Trophoblast cell (in vitro differentiated cells and primary cell): Measurements from ENCODE around the gene FOXL1.

ENCODE experiments used
- DNase-seq, 2 donors: peaks; one replicate each; pipeline ENCODE4 v3.0.0-alpha.2; 2016
- H2AFZ ChIP-seq: 2 replicates; pipeline ENCODE4 v1.6.1; 2013; ENCODE audit warnings: low read length, moderate library complexity, mild to moderate bottlenecking; ENCODE audit not compliant: insufficient read depth, poor library complexity
- H2AK5ac ChIP-seq: 2 replicates; pipeline ENCODE4 v1.6.1; 2013; ENCODE audit warnings: mild to moderate bottlenecking, low read length
- H2BK120ac ChIP-seq: 2 replicates; pipeline ENCODE4 v1.6.1; 2013; ENCODE audit warnings: low read length, mild to moderate bottlenecking, moderate library complexity; ENCODE audit not compliant: insufficient read depth, poor library complexity
- H2BK12ac ChIP-seq: 2 replicates; pipeline ENCODE4 v1.6.1; 2013; ENCODE audit warnings: mild to moderate bottlenecking, low read length, moderate library complexity
- H2BK5ac ChIP-seq: 2 replicates; pipeline ENCODE4 v1.6.1; 2013; ENCODE audit warnings: low read length, low read depth, moderate library complexity, mild to moderate bottlenecking; ENCODE audit not compliant: poor library complexity
- H3K14ac ChIP-seq: 2 replicates; pipeline ENCODE4 v1.6.1; 2013; ENCODE audit warnings: mild to moderate bottlenecking, low read length
- H3K18ac ChIP-seq: 2 replicates; pipeline ENCODE4 v1.6.1; 2013; ENCODE audit warnings: mild to moderate bottlenecking, low read length
- H3K23ac ChIP-seq: 2 replicates; pipeline ENCODE4 v1.6.1; 2013; ENCODE audit warnings: low read length
- H3K27ac ChIP-seq: 2 replicates; pipeline ENCODE4 v1.5.1; 2013; ENCODE audit warnings: low read depth, mild to moderate bottlenecking, inconsistent platforms, low read length, moderate library complexity
- H3K27me3 ChIP-seq: 2 replicates; pipeline ENCODE4 v1.6.1; 2013; ENCODE audit warnings: inconsistent platforms, mild to moderate bottlenecking, low read length, moderate library complexity; ENCODE audit not compliant: insufficient read depth
- H3K36me3 ChIP-seq, 2 experiments: 1 replicate in 1 of 2; 2 replicates in 1 of 2; pipeline ENCODE4 v1.6.1; 2013; ENCODE audit warnings: low read length in 2 of 2, mild to moderate bottlenecking in 2 of 2, moderate library complexity in 1 of 2; ENCODE audit not compliant: insufficient read depth in 2 of 2, control insufficient read depth in 1 of 2
- H3K4ac ChIP-seq: 2 replicates; pipeline ENCODE4 v1.6.1; 2013; ENCODE audit warnings: low read depth, mild to moderate bottlenecking, low read length, moderate library complexity
- H3K4me1 ChIP-seq, 2 experiments: 1 replicate in 1 of 2; 2 replicates in 1 of 2; pipeline ENCODE4 v1.6.1; 2013; ENCODE audit warnings: low read length in 2 of 2, mild to moderate bottlenecking in 2 of 2, moderate library complexity in 1 of 2; ENCODE audit not compliant: insufficient read depth in 2 of 2, control insufficient read depth in 1 of 2
- H3K4me2 ChIP-seq: 2 replicates; pipeline ENCODE4 v1.6.1; 2013; ENCODE audit warnings: inconsistent platforms, mild to moderate bottlenecking, low read length, moderate library complexity
- H3K4me3 ChIP-seq: 2 replicates; pipeline ENCODE4 v1.5.1; 2013; ENCODE audit warnings: mild to moderate bottlenecking, low read depth, low read length, inconsistent platforms
- H3K79me1 ChIP-seq: one replicate; pipeline ENCODE4 v1.6.1; 2013; ENCODE audit warnings: low read length
- H3K79me2 ChIP-seq: 2 replicates; pipeline ENCODE4 v1.6.1; 2013; ENCODE audit warnings: low read length, mild to moderate bottlenecking; ENCODE audit not compliant: control insufficient read depth, insufficient read depth, poor library complexity
- H3K9ac ChIP-seq: 2 replicates; pipeline ENCODE4 v1.6.1; 2013; ENCODE audit warnings: mild to moderate bottlenecking, low read length
- H3K9me3 ChIP-seq: 2 replicates; pipeline ENCODE4 v1.6.1; 2013; ENCODE audit warnings: low read depth, mild to moderate bottlenecking, control low read depth, inconsistent platforms, low read length; ENCODE audit not compliant: insufficient read depth
- H4K12ac ChIP-seq: 2 replicates; pipeline ENCODE4 v1.6.1; 2013; ENCODE audit warnings: low read depth, mild to moderate bottlenecking, low read length, moderate library complexity
- H4K8ac ChIP-seq: 2 replicates; pipeline ENCODE4 v1.6.1; 2013; ENCODE audit warnings: low read depth, mild to moderate bottlenecking, low read length, moderate library complexity
- H4K91ac ChIP-seq: one replicate; pipeline ENCODE4 v1.6.1; 2013; ENCODE audit warnings: low read depth, mild to moderate bottlenecking, low read length, moderate library complexity
- WGBS: extraction: QIAGEN DNeasy Blood & Tissue Kit; methylation state at CpG from one replicate; pipeline ENCODE4 v1.1.7; 2013; ENCODE audit warnings: missing lambda C conversion rate; ENCODE audit not compliant: insufficient read length, insufficient coverage; ENCODE audit errors: extremely low coverage; 5-methylcytosine and 5-hydroxymethylcytosine counted together

Gene FOXL1

GRCh38 chr16:86565181-86565631, 13.1 kb upstream of the FOXL1 start:
- no peaks in the 10 kb centered on the region for H3K36me3 ChIP-seq
- no peaks in the 10 kb centered on the region for H3K79me2 ChIP-seq
- no peak overlapping the region for H3K9ac ChIP-seq
- H4K91ac ChIP-seq = no peak overlapping the region
- H2BK5ac ChIP-seq = no peak overlapping the region
- no peak overlapping the region for H3K4ac ChIP-seq
- peaks cover 3% of the 10 kb centered on the region for H3K9me3 ChIP-seq
- WGBS = no CpG with 5 or more reads among the region's 16 CpGs
- H3K14ac ChIP-seq = no peak overlapping the region
- DNase-seq = no peak
- H3K4me3 ChIP-seq = no peak overlapping the region
- H3K18ac ChIP-seq = no peak overlapping the region
- no peaks in the 10 kb centered on the region for H3K79me1 ChIP-seq
- H3K27me3 ChIP-seq = peaks cover 54% of the 10 kb centered on the region
- no peak overlapping the region for H2AK5ac ChIP-seq
- H2BK12ac ChIP-seq = no peak overlapping the region
- no peak overlapping the region for H2AFZ ChIP-seq
- H3K4me2 ChIP-seq = no peak overlapping the region
- H2BK120ac ChIP-seq = no peak overlapping the region
- no peak overlapping the region for H4K12ac ChIP-seq
- H3K27ac ChIP-seq = no peak overlapping the region
- peaks cover 0 to 4% of the 10 kb centered on the region in 2 experiments for H3K4me1 ChIP-seq
- H4K8ac ChIP-seq = no peak overlapping the region
- peak overlapping the region; percentile 80 for H3K23ac ChIP-seq

- peaks cover 60% of the 10 kb centered on the region for H3K27me3 ChIP-seq
- H3K14ac ChIP-seq = no peak overlapping the region
- no peak overlapping the region for H2BK120ac ChIP-seq
- no peak overlapping the region for H3K18ac ChIP-seq
- WGBS = no CpG with 5 or more reads among the region's 53 CpGs
- H3K9ac ChIP-seq = no peak overlapping the region
- H3K27ac ChIP-seq = no peak overlapping the region
- H3K4me1 ChIP-seq = peaks cover 0 to 4% of the 10 kb centered on the region in 2 experiments
- no peak overlapping the region for H3K4me2 ChIP-seq
- H3K4me3 ChIP-seq = peak overlapping the region; percentile 24
- H2AK5ac ChIP-seq = no peak overlapping the region
- peaks cover 3% of the 10 kb centered on the region for H3K9me3 ChIP-seq
- no peaks in the 10 kb centered on the region for H3K79me1 ChIP-seq
- DNase-seq = no peak
- no peak overlapping the region for H4K8ac ChIP-seq
- H3K23ac ChIP-seq = peak overlapping the region; percentile 67
- no peaks in the 10 kb centered on the region for H3K36me3 ChIP-seq
- H3K4ac ChIP-seq = no peak overlapping the region
- no peaks in the 10 kb centered on the region for H3K79me2 ChIP-seq
- no peak overlapping the region for H2BK12ac ChIP-seq
- no peak overlapping the region for H2AFZ ChIP-seq
- H4K12ac ChIP-seq = no peak overlapping the region
- no peak overlapping the region for H2BK5ac ChIP-seq
- no peak overlapping the region for H4K91ac ChIP-seq
Observed at GRCh38 chr16:86565644-86566511, 12.5 kb upstream of the FOXL1 start.

- H3K18ac ChIP-seq = no peak within 1 kb of the TSS
- peaks cover 2% of the 10 kb centered on the region for H3K9me3 ChIP-seq
- H3K9ac ChIP-seq = peak within 1 kb of the TSS; percentile 49
- no peak within 1 kb of the TSS for H2BK5ac ChIP-seq
- no peak within 1 kb of the TSS for H2AFZ ChIP-seq
- no peaks in the 10 kb centered on the region for H3K79me2 ChIP-seq
- H3K14ac ChIP-seq = no peak within 1 kb of the TSS
- H3K23ac ChIP-seq = peak within 1 kb of the TSS; percentile 67
- WGBS = no CpG with 5 or more reads among the region's 30 CpGs
- no peaks in the 10 kb centered on the region for H3K79me1 ChIP-seq
- H3K4ac ChIP-seq = no peak within 1 kb of the TSS
- no peak within 1 kb of the TSS for H2BK12ac ChIP-seq
- no peak within 1 kb of the TSS for H2AK5ac ChIP-seq
- no peak within 1 kb of the TSS for H3K27ac ChIP-seq
- DNase-seq = peak in 1 of 2 donors; percentile 54
- H3K4me3 ChIP-seq = peak within 1 kb of the TSS; percentile 59
- no peak within 1 kb of the TSS for H4K12ac ChIP-seq
- no peaks in the 10 kb centered on the region for H3K36me3 ChIP-seq
- no peak within 1 kb of the TSS for H4K91ac ChIP-seq
- H2BK120ac ChIP-seq = no peak within 1 kb of the TSS
- H3K4me1 ChIP-seq = peaks cover 0 to 4% of the 10 kb centered on the region in 2 experiments
- H3K27me3 ChIP-seq = peaks cover 67% of the 10 kb centered on the region
- H3K4me2 ChIP-seq = peak within 1 kb of the TSS; percentile 83
- H4K8ac ChIP-seq = no peak within 1 kb of the TSS
Observed at GRCh38 chr16:86566601-86566965, 11.8 kb upstream of the FOXL1 start, which contains the start of gene FOXC2. FOXC2 (plus strand) TSS chr16:86566829; CDS start chr16:86567336, 507 bp downstream.

GRCh38 chr16:86566966-86567700, 11.2 kb upstream of the FOXL1 start:
- Histone ChIP-seq H3K18ac (no peak overlapping the region), H3K4ac (no peak overlapping the region), H3K27me3 (peaks cover 68% of the 10 kb centered on the region), H3K4me3 (peak overlapping the region; percentile 59), H2AK5ac (no peak overlapping the region), H3K79me1 (no peaks in the 10 kb centered on the region), H3K27ac (no peak overlapping the region), H4K12ac (no peak overlapping the region), H3K9me3 (peaks cover 3% of the 10 kb centered on the region), H3K14ac (no peak overlapping the region), H4K8ac (no peak overlapping the region), H2BK12ac (no peak overlapping the region), H3K4me2 (peak overlapping the region; percentile 83), H3K79me2 (no peaks in the 10 kb centered on the region), H3K36me3 (no peaks in the 10 kb centered on the region), H3K4me1 (peaks cover 0 to 4% of the 10 kb centered on the region in 2 experiments), H3K9ac (peak overlapping the region; percentile 49), H2BK120ac (no peak overlapping the region), H4K91ac (no peak overlapping the region), H2AFZ (no peak overlapping the region), H2BK5ac (no peak overlapping the region), H3K23ac (no peak overlapping the region)
- no peak for DNase-seq
- no CpG with 5 or more reads among the region's 88 CpGs for WGBS
